ENCODE measurements around the gene ARHGEF3. TPM values are rescaled to one million over a fixed set of nuclear protein-coding genes. Genes with fewer than 3 reads are reported as not detected.

ARHGEF3 gene
- polyA plus RNA-seq, 1 donor from 2014 or later, result 4.1 TPM

- TF ChIP-seq RAD21 (conservative IDR thresholded peaks at IDR 0.05), result no peak
Measured at GRCh38 chr3:56691165-56692000, 110.4 kb downstream of the ARHGEF3 start (continued).

GRCh38 chr3:56689303-56689702, 112.4 kb downstream of the ARHGEF3 start:
- TF ChIP-seq MXI1 (conservative IDR thresholded peaks at IDR 0.05; ENCODE audit: poor library complexity, severe bottlenecking) (no peak), POLR2AphosphoS5 (IDR thresholded peaks at IDR 0.05) (no peak), CTCF (IDR thresholded peaks at IDR 0.05; ENCODE audit: poor library complexity, severe bottlenecking) (no peak), SMC3 (conservative IDR thresholded peaks at IDR 0.05; ENCODE audit: poor library complexity) (no peak), TAF1 (IDR thresholded peaks at IDR 0.05; ENCODE audit: low read depth) (no peak), REST (IDR thresholded peaks at IDR 0.05; ENCODE audit: borderline replicate concordance) (no peak), EZH2 (IDR thresholded peaks at IDR 0.05; ENCODE audit: borderline replicate concordance, insufficient read depth, low read length, poor library complexity, severe bottlenecking) (no peak), EP300 (conservative IDR thresholded peaks at IDR 0.05; ENCODE audit: poor library complexity, severe bottlenecking) (no peak), RAD21 (conservative IDR thresholded peaks at IDR 0.05) (no peak)
- H4K20me1 ChIP-seq (ENCODE audit: insufficient read depth), result no peaks in the 10 kb centered on the region

GRCh38 chr3:56688191-56688590, 113.6 kb downstream of the ARHGEF3 start:
- no peak overlapping the region for H3K4me2 ChIP-seq (ENCODE audit: low read length)
- H3K9ac ChIP-seq (ENCODE audit: low read length), result no peak overlapping the region
- H3K9me2 ChIP-seq (ENCODE audit: insufficient read depth, low read length), result no peaks in the 10 kb centered on the region
- peaks cover 6% of the 10 kb centered on the region for H3F3A ChIP-seq (ENCODE audit: insufficient read depth, low read length, poor library complexity, severe bottlenecking)
- no peak overlapping the region for H2AFZ ChIP-seq (ENCODE audit: low read depth, low read length)
- no peak overlapping the region for H3K27ac ChIP-seq (ENCODE audit: low read length)
- no peak for TF ChIP-seq CTCF (IDR thresholded peaks at IDR 0.05; ENCODE audit: poor library complexity, severe bottlenecking)
- no peak for TF ChIP-seq TAF1 (IDR thresholded peaks at IDR 0.05; ENCODE audit: low read depth)
- H3K4me3 ChIP-seq (ENCODE audit: low read length), result no peak overlapping the region
- no peaks in the 10 kb centered on the region for H3K36me3 ChIP-seq (ENCODE audit: insufficient read depth, low read length)
- H3K9me3 ChIP-seq (ENCODE audit: low read length), result no peaks in the 10 kb centered on the region
- no peaks in the 10 kb centered on the region for H4K20me1 ChIP-seq (ENCODE audit: insufficient read depth)
- no peaks in the 10 kb centered on the region for H3K79me2 ChIP-seq (replicated peaks; ENCODE audit: insufficient read depth, low read length)
- no peaks in the 10 kb centered on the region for H3K27me3 ChIP-seq (ENCODE audit: insufficient read depth, low read depth, low read length)

More at GRCh38 chr3:56689303-56689702, 112.4 kb downstream of the ARHGEF3 start:
- Histone ChIP-seq H3K36me3 (ENCODE audit: insufficient read depth, low read length) (no peaks in the 10 kb centered on the region), H3K27me3 (ENCODE audit: insufficient read depth, low read depth, low read length) (no peaks in the 10 kb centered on the region), H3K4me3 (ENCODE audit: low read length) (no peak overlapping the region), H3K9me3 (ENCODE audit: low read length) (no peaks in the 10 kb centered on the region), H3K9me2 (ENCODE audit: insufficient read depth, low read length) (no peaks in the 10 kb centered on the region), H3K27ac (ENCODE audit: low read length) (no peak overlapping the region), H3K79me2 (replicated peaks; ENCODE audit: insufficient read depth, low read length) (no peaks in the 10 kb centered on the region), H2AFZ (ENCODE audit: low read depth, low read length) (no peak overlapping the region), H3F3A (ENCODE audit: insufficient read depth, low read length, poor library complexity, severe bottlenecking) (no peaks in the 10 kb centered on the region), H3K9ac (ENCODE audit: low read length) (no peak overlapping the region), H3K4me2 (ENCODE audit: low read length) (no peak overlapping the region)
